Mesenchymal stem cell (in vitro differentiated cells and primary cell): Measurements from ENCODE around the gene PDGFC.

Source experiments
- DNase-seq: peaks from one replicate; pipeline ENCODE4 v3.0.0-alpha.2; 2013
- H2AFZ ChIP-seq: one replicate; pipeline ENCODE4 v1.6.1; 2013; ENCODE audit warnings: low read depth, mild to moderate bottlenecking, control low read depth, inconsistent platforms, low read length, moderate library complexity
- H2AK5ac ChIP-seq: 2 replicates; pipeline ENCODE4 v1.6.1; 2013; ENCODE audit warnings: low read length, moderate library complexity, mild to moderate bottlenecking, inconsistent platforms; ENCODE audit not compliant: severe bottlenecking
- H2BK120ac ChIP-seq: one replicate; pipeline ENCODE4 v1.6.1; 2013; ENCODE audit warnings: low read depth, mild to moderate bottlenecking, inconsistent platforms, low read length, moderate library complexity
- H2BK12ac ChIP-seq, 2 experiments: one replicate each; pipeline ENCODE4 v1.6.1; 2013; ENCODE audit warnings: inconsistent platforms in 2 of 2, low read length in 2 of 2, mild to moderate bottlenecking in 2 of 2, moderate library complexity in 2 of 2, control low read depth in 1 of 2
- H2BK15ac ChIP-seq: one replicate; pipeline ENCODE4 v1.6.1; 2013; ENCODE audit warnings: mild to moderate bottlenecking, low read depth, inconsistent platforms; ENCODE audit not compliant: poor library complexity, severe bottlenecking
- H2BK5ac ChIP-seq: 2 replicates; pipeline ENCODE4 v1.6.1; 2013; ENCODE audit warnings: low read depth, mild to moderate bottlenecking, low read length, control low read depth, inconsistent platforms; ENCODE audit not compliant: poor library complexity, severe bottlenecking
- H3K14ac ChIP-seq, 2 experiments: one replicate each; pipeline ENCODE4 v1.6.1; 2013; ENCODE audit warnings: inconsistent platforms in 2 of 2, low read length in 2 of 2, control low read depth in 1 of 2, mild to moderate bottlenecking in 1 of 2, moderate library complexity in 1 of 2
- H3K18ac ChIP-seq, 2 experiments: one replicate each; pipeline ENCODE4 v1.6.1; 2013; ENCODE audit warnings: inconsistent platforms in 2 of 2, low read length in 2 of 2, control low read depth in 1 of 2, low read depth in 1 of 2, mild to moderate bottlenecking in 1 of 2
- H3K23ac ChIP-seq, 2 experiments: one replicate each; pipeline ENCODE4 v1.6.1; 2013; ENCODE audit warnings: inconsistent platforms in 2 of 2, low read length in 2 of 2, mild to moderate bottlenecking in 2 of 2, moderate library complexity in 2 of 2, control low read depth in 1 of 2
- H3K27ac ChIP-seq: 2 replicates; pipeline ENCODE4 v1.5.1; 2013; ENCODE audit warnings: mild to moderate bottlenecking, moderate library complexity, low read length, control low read depth, inconsistent platforms; ENCODE audit not compliant: poor library complexity, severe bottlenecking
- H3K27me3 ChIP-seq, 2 experiments: 2 replicates each; pipeline versions ENCODE4 v1.6.1 to v1.7.0; 2013; ENCODE audit warnings: low read length in 2 of 2, mild to moderate bottlenecking in 2 of 2, moderate library complexity in 2 of 2, control low read depth in 1 of 2, inconsistent platforms in 1 of 2; ENCODE audit not compliant: control insufficient read depth in 1 of 2, insufficient read depth in 1 of 2
- H3K36me3 ChIP-seq, 2 experiments: 2 replicates each; pipeline versions ENCODE4 v1.6.1 to v1.7.0; 2013; ENCODE audit warnings: low read length in 2 of 2, control low read depth in 1 of 2, inconsistent platforms in 1 of 2, low read depth in 1 of 2, mild to moderate bottlenecking in 1 of 2; ENCODE audit not compliant: insufficient read depth in 2 of 2, control insufficient read depth in 1 of 2
- H3K4ac ChIP-seq, 2 experiments: one replicate each; pipeline ENCODE4 v1.6.1; 2013; ENCODE audit warnings: inconsistent platforms in 2 of 2, low read length in 2 of 2, mild to moderate bottlenecking in 2 of 2, moderate library complexity in 2 of 2, control low read depth in 1 of 2, low read depth in 1 of 2
- H3K4me1 ChIP-seq: 2 replicates; pipeline ENCODE4 v1.6.1; 2013; ENCODE audit warnings: low read depth, low read length, control low read depth; ENCODE audit not compliant: control insufficient read depth, insufficient read depth
- H3K4me2 ChIP-seq: 2 replicates; pipeline ENCODE4 v1.6.1; 2013; ENCODE audit warnings: low read length, mild to moderate bottlenecking, inconsistent platforms; ENCODE audit not compliant: poor library complexity, severe bottlenecking
- H3K4me3 ChIP-seq, 2 experiments: 2 replicates each; pipeline versions ENCODE4 v1.5.1 to v1.7.0; 2013; ENCODE audit warnings: low read length in 2 of 2, mild to moderate bottlenecking in 2 of 2, control low read depth in 1 of 2, low read depth in 1 of 2; ENCODE audit not compliant: insufficient read depth in 1 of 2
- H3K79me1 ChIP-seq: replicated peaks from 2 replicates; pipeline ENCODE4 v1.6.1; 2013; ENCODE audit warnings: mild to moderate bottlenecking, control low read depth, low read length, inconsistent platforms; ENCODE audit not compliant: poor library complexity, severe bottlenecking
- H3K9ac ChIP-seq: 2 replicates; pipeline ENCODE4 v1.7.0; 2013; ENCODE audit warnings: mild to moderate bottlenecking, low read length, moderate library complexity
- H3K9me3 ChIP-seq: 2 replicates; pipeline ENCODE4 v1.7.0; 2013; ENCODE audit warnings: mild to moderate bottlenecking, low read length; ENCODE audit not compliant: control insufficient read depth
- H4K8ac ChIP-seq: one replicate; pipeline ENCODE4 v1.6.1; 2013; ENCODE audit warnings: inconsistent platforms, mild to moderate bottlenecking, low read length, moderate library complexity
- H4K91ac ChIP-seq: one replicate; pipeline ENCODE4 v1.6.1; 2013; ENCODE audit warnings: mild to moderate bottlenecking, low read length, inconsistent platforms
- WGBS: methylation state at CpG from one replicate; pipeline ENCODE4 v1.1.7; 2013; ENCODE audit warnings: mixed read lengths; 5-methylcytosine and 5-hydroxymethylcytosine counted together

PDGFC gene

GRCh38 chr4:156885374-156885773, 86.2 kb downstream of the PDGFC start:
- H2BK5ac ChIP-seq: no peak overlapping the region
- H3K14ac ChIP-seq: no peak overlapping the region
- H4K91ac ChIP-seq: no peak overlapping the region
- peaks cover 4% of the 10 kb centered on the region for H3K79me1 ChIP-seq
- H2BK12ac ChIP-seq: no peak overlapping the region
- peaks cover 5% of the 10 kb centered on the region for H3K4me1 ChIP-seq
- no peaks in the 10 kb centered on the region for H3K27me3 ChIP-seq
- H3K9ac ChIP-seq: no peak overlapping the region
- no peak overlapping the region for H3K23ac ChIP-seq
- H3K9me3 ChIP-seq: no peaks in the 10 kb centered on the region
- no peak overlapping the region for H3K4ac ChIP-seq
- no peak overlapping the region for H3K4me3 ChIP-seq
- H2BK15ac ChIP-seq: no peak overlapping the region
- H3K18ac ChIP-seq: no peak overlapping the region
- no peak overlapping the region for H3K27ac ChIP-seq
- no peak overlapping the region for H2AFZ ChIP-seq
- H3K4me2 ChIP-seq: no peak overlapping the region
- H4K8ac ChIP-seq: no peak overlapping the region
- no CpG with 5 or more reads among the region's 1 CpG for WGBS
- no peak for DNase-seq
- H2AK5ac ChIP-seq: no peak overlapping the region
- no peaks in the 10 kb centered on the region for H3K36me3 ChIP-seq
- no peak overlapping the region for H2BK120ac ChIP-seq

GRCh38 chr4:156884183-156884582, 87.4 kb downstream of the PDGFC start:
- Histone ChIP-seq H3K36me3 (no peaks in the 10 kb centered on the region), H3K4me3 (no peak overlapping the region), H2AK5ac (no peak overlapping the region), H3K18ac (no peak overlapping the region), H3K79me1 (peaks cover 6% of the 10 kb centered on the region), H2AFZ (no peak overlapping the region), H3K14ac (no peak overlapping the region), H3K4ac (no peak overlapping the region), H2BK15ac (no peak overlapping the region), H3K23ac (no peak overlapping the region), H3K27me3 (no peaks in the 10 kb centered on the region), H3K9me3 (no peaks in the 10 kb centered on the region), H4K8ac (no peak overlapping the region), H2BK12ac (no peak overlapping the region), H3K4me1 (peaks cover 2% of the 10 kb centered on the region), H3K27ac (no peak overlapping the region), H2BK5ac (no peak overlapping the region), H3K9ac (no peak overlapping the region), H3K4me2 (no peak overlapping the region), H2BK120ac (no peak overlapping the region), H4K91ac (no peak overlapping the region)
- WGBS: 74% methylated on average over 2 of the region's 3 CpGs
- peak; percentile 29 for DNase-seq

GRCh38 chr4:156875704-156876103, 95.9 kb downstream of the PDGFC start:
- Histone ChIP-seq H3K36me3 (no peaks in the 10 kb centered on the region), H2BK120ac (no peak overlapping the region), H3K4ac (no peak overlapping the region), H3K4me1 (peaks cover 3% of the 10 kb centered on the region), H2BK5ac (no peak overlapping the region), H3K23ac (no peak overlapping the region), H4K8ac (no peak overlapping the region), H3K4me3 (no peak overlapping the region), H3K27ac (no peak overlapping the region), H2AK5ac (no peak overlapping the region), H3K4me2 (no peak overlapping the region), H3K9ac (no peak overlapping the region), H3K9me3 (no peaks in the 10 kb centered on the region), H2BK12ac (no peak overlapping the region), H3K14ac (no peak overlapping the region), H3K27me3 (no peaks in the 10 kb centered on the region), H3K79me1 (peaks cover 10% of the 10 kb centered on the region), H3K18ac (no peak overlapping the region), H2AFZ (no peak overlapping the region), H4K91ac (no peak overlapping the region), H2BK15ac (no peak overlapping the region)
- 100% methylated on average over 1 of the region's 3 CpGs for WGBS
- no peak for DNase-seq

- Histone ChIP-seq H3K4me3 (no peak overlapping the region), H2AK5ac (no peak overlapping the region), H2BK15ac (no peak overlapping the region), H3K4me2 (no peak overlapping the region), H3K27me3 (no peaks in the 10 kb centered on the region), H3K9ac (no peak overlapping the region), H3K9me3 (no peaks in the 10 kb centered on the region), H3K36me3 (no peaks in the 10 kb centered on the region), H4K91ac (no peak overlapping the region), H3K23ac (no peak overlapping the region), H3K79me1 (peaks cover 10% of the 10 kb centered on the region), H3K18ac (no peak overlapping the region), H3K4ac (no peak overlapping the region), H3K14ac (no peak overlapping the region), H3K4me1 (peaks cover 3% of the 10 kb centered on the region), H2BK120ac (no peak overlapping the region), H2BK12ac (no peak overlapping the region), H2AFZ (no peak overlapping the region), H4K8ac (no peak overlapping the region), H3K27ac (no peak overlapping the region), H2BK5ac (no peak overlapping the region)
- 100% methylated on average over 1 of the region's 1 CpG for WGBS
- no peak for DNase-seq
These were observed 96.5 kb downstream of the PDGFC start for GRCh38 chr4:156875055-156875454.
